ENCODE data around the gene STRN4.

DNA sequence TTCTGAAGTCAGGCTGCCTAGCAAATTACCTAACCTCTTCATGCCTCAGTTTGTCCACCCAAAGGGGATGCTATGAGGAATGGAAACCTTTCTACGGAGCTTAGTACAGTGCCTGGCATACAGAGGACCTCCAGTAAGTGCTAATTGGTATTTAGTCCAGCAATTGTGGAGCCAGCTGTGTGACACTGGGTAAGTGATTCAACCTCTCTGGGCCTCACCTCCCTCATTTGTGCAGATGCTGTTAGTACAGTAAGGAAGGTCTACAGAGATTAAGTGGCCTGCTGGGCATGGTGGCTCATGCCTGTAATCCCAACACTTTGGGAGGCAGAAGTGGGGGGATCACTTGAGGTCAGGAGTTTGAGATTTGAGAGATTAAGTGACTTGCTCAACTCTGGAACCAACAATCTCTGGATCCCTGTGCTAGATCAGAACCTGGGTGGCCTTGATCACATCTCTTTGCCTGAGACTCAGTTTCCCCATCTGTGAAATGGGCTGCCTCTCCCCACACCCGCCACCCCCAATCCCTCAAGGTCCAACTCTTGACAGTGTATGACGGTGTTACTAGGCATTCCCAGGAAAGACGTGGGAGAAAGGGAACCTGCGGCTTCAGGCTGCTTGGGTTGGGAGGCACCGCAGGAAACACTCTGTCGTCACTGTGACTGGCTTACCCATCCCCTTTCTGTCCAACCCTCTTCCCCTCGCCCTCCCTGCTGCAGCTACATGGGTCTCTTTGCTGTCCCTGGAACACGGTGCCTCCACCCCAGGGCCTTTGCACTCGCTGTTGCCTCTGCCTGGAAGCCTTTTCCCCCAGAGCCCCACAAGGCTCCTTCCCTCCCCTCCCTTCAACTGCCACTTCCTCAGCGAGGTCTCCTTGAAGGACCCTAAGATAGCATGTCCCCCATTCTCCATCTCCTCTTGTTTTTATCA lies 47.6 kb downstream of the STRN4 start:
- TF ChIP-seq, protein P1, sequence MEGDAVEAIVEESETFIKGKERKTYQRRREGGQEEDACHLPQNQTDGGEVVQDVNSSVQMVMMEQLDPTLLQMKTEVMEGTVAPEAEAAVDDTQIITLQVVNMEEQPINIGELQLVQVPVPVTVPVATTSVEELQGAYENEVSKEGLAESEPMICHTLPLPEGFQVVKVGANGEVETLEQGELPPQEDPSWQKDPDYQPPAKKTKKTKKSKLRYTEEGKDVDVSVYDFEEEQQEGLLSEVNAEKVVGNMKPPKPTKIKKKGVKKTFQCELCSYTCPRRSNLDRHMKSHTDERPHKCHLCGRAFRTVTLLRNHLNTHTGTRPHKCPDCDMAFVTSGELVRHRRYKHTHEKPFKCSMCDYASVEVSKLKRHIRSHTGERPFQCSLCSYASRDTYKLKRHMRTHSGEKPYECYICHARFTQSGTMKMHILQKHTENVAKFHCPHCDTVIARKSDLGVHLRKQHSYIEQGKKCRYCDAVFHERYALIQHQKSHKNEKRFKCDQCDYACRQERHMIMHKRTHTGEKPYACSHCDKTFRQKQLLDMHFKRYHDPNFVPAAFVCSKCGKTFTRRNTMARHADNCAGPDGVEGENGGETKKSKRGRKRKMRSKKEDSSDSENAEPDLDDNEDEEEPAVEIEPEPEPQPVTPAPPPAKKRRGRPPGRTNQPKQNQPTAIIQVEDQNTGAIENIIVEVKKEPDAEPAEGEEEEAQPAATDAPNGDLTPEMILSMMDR (IDR thresholded peaks at IDR 0.05): no peak
- no peak for TF ChIP-seq EZH2 (IDR thresholded peaks at IDR 0.05; ENCODE audit: borderline replicate concordance, insufficient read depth, low read depth, low read length, poor library complexity, severe bottlenecking)
